ENCODE data around the gene ANKMY1. TPM values are rescaled to one million over a fixed set of nuclear protein-coding genes. Genes with fewer than 3 reads are reported as not detected.

The ANKMY1 gene
- total and polyA plus RNA-seq, 2 of the 8 experiments (the other 6 are each of a cell fraction or from before 2014, with no cell fraction given), result 4.5 to 4.8 TPM

DNA sequence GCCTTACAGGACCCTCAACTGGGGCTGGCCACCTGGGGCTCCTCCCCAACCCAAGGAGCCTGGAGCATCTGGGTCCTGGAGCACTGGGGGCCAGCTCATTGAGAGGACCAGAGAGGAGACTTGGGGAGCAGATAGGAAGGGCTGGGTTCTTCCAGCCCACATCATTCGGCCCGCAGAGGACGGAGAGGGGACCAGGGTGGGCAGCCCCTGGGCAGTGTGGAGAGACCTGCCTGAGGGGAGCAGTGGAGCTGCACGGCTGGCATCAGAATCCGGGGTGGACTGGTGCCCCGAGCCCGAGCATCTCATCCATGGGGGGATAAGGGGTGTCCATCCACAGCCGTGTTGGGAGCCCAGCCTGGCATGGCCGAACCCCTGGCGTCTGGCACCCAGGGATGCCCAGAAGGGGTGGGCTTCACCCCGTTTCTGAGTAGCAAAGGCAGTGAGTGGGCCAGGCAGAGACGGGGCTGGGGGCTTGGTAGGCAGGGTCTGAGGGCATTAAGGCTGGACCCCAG, 111.1 kb downstream of the ANKMY1 start (continued):
- TF ChIP-seq, protein P1, sequence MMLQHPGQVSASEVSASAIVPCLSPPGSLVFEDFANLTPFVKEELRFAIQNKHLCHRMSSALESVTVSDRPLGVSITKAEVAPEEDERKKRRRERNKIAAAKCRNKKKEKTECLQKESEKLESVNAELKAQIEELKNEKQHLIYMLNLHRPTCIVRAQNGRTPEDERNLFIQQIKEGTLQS (IDR thresholded peaks at IDR 0.05; ENCODE audit: insufficient read depth, low read depth, low read length), result no peak
- TF ChIP-seq TAF7 (optimal IDR thresholded peaks at IDR 0.05; ENCODE audit: borderline replicate concordance, low read depth, low read length) (no peak), CBX5 (IDR thresholded peaks at IDR 0.05; ENCODE audit: low read depth, low read length) (no peak), E2F6 (IDR thresholded peaks at IDR 0.05) (no peak), HDAC6 (IDR thresholded peaks at IDR 0.05; ENCODE audit: low read depth, low read length) (no peak), YY1 (IDR thresholded peaks at IDR 0.05; ENCODE audit: low read depth, low read length) (no peak), SP2 (IDR thresholded peaks at IDR 0.05; ENCODE audit: low read length) (no peak)
